ENCODE data around the gene LRRC46. TPM values are rescaled to one million over a fixed set of nuclear protein-coding genes. Genes with fewer than 3 reads are reported as not detected.

Gene LRRC46
- total RNA-seq, 1 experiment from 2014 or later: 0.39 TPM

DNA sequence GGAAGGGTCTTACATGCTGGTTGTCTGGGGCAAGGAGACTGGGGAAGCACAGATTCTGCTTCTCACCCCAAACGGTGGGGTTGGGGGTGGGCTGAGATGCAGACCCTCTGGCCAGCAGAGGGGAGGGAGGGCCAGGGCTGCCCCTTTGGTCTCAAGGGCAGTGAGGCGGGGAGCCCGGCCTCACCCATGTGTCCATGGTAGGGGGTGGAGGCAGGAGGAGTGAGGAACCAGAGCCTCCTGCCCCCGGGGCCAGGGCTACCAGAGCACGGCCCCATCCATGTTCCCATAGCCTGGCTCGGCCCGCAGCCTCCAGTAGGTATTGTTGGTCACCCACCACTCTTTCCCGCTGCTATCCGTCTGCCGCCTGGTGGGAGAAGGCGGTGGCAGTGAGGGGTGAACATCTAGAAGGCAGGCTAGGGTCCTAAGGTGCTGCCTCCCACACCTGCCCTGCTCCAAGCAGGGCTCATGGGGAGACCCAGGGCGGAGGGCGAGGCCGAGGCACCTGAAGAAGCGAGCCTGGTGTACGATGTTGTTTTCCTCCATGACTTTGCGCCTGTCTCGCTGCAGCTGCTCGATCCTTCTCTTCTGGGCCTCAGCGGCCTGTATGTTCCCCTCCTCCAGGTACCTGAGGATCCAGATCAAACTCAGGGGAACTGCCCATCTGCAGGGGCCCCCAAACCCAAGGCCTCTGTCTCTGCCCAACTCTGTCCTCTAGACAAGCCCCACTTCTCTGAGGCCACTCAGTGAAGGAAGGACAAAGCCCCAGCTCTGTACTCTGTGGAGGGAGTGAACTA lies 23.2 kb upstream of the LRRC46 start:
- DNase-seq (ENCODE audit: low spot score) (no peak), ATAC-seq (no peak)
- Mint-ChIP-seq H3K4me3 (no peak overlapping the region), H3K27me3 (ENCODE audit: low read depth) (peaks cover under 1% of the 10 kb centered on the region; the same call in 1 of the 2 replicates), H3K36me3 (no peaks in the 10 kb centered on the region), H3K27ac (no peak overlapping the region), H3K9me3 (no peaks in the 10 kb centered on the region), H3K4me1 (peaks cover 6% of the 10 kb centered on the region)
- POLR2A ChIA-PET: no interaction called here
- CTCF ChIA-PET: no interaction called here
- no peak for TF ChIP-seq SP1 (CRISPR knock-in tag; conservative IDR thresholded peaks at IDR 0.05)
- TF ChIP-seq, protein P1, sequence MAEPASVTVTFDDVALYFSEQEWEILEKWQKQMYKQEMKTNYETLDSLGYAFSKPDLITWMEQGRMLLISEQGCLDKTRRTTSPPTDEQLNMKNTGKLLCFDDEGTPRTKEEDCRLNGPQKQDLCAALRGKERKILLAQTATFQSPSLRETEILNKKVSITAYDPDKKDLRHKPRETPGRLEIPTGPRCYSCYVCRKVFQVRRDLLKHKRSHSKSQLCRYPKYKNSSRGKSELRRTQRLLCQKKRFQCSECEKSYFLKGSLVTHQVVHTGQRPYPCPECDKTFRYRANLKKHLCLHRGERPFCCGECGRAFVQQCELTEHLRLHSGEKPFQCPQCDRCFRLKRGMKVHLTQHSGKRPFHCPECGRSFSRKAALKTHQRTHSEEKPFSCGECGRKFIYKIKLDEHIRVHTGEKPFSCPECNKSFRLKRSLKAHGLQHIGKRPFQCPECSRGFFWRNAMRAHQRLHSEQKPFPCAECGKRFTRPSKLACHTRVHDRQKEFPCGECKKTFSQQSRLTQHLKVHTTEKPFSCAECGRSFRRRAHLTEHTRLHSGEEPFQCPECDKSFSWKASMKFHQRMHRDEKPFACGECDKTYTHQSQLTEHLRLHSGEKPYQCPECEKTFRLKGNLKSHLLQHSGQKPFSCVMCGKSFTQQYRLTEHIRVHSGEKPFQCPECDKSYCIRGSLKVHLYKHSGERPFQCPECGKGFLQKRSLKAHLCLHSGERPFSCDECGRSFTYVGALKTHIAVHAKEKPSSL (CRISPR knock-in tag; conservative IDR thresholded peaks at IDR 0.05): no peak
- TF ChIP-seq, protein P2, sequence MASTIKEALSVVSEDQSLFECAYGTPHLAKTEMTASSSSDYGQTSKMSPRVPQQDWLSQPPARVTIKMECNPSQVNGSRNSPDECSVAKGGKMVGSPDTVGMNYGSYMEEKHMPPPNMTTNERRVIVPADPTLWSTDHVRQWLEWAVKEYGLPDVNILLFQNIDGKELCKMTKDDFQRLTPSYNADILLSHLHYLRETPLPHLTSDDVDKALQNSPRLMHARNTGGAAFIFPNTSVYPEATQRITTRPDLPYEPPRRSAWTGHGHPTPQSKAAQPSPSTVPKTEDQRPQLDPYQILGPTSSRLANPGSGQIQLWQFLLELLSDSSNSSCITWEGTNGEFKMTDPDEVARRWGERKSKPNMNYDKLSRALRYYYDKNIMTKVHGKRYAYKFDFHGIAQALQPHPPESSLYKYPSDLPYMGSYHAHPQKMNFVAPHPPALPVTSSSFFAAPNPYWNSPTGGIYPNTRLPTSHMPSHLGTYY (CRISPR knock-in tag; IDR thresholded peaks at IDR 0.05): no peak
- TF ChIP-seq, protein P3, sequence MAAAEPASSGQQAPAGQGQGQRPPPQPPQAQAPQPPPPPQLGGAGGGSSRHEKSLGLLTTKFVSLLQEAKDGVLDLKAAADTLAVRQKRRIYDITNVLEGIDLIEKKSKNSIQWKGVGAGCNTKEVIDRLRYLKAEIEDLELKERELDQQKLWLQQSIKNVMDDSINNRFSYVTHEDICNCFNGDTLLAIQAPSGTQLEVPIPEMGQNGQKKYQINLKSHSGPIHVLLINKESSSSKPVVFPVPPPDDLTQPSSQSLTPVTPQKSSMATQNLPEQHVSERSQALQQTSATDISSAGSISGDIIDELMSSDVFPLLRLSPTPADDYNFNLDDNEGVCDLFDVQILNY (CRISPR knock-in tag; IDR thresholded peaks at IDR 0.05): no peak
- no peak for TF ChIP-seq MYBL2 (CRISPR knock-in tag; IDR thresholded peaks at IDR 0.05)
- TF ChIP-seq, protein P4, sequence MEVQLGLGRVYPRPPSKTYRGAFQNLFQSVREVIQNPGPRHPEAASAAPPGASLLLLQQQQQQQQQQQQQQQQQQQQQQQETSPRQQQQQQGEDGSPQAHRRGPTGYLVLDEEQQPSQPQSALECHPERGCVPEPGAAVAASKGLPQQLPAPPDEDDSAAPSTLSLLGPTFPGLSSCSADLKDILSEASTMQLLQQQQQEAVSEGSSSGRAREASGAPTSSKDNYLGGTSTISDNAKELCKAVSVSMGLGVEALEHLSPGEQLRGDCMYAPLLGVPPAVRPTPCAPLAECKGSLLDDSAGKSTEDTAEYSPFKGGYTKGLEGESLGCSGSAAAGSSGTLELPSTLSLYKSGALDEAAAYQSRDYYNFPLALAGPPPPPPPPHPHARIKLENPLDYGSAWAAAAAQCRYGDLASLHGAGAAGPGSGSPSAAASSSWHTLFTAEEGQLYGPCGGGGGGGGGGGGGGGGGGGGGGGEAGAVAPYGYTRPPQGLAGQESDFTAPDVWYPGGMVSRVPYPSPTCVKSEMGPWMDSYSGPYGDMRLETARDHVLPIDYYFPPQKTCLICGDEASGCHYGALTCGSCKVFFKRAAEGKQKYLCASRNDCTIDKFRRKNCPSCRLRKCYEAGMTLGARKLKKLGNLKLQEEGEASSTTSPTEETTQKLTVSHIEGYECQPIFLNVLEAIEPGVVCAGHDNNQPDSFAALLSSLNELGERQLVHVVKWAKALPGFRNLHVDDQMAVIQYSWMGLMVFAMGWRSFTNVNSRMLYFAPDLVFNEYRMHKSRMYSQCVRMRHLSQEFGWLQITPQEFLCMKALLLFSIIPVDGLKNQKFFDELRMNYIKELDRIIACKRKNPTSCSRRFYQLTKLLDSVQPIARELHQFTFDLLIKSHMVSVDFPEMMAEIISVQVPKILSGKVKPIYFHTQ (CRISPR knock-in tag; IDR thresholded peaks at IDR 0.05): no peak
- TF ChIP-seq, protein P5, sequence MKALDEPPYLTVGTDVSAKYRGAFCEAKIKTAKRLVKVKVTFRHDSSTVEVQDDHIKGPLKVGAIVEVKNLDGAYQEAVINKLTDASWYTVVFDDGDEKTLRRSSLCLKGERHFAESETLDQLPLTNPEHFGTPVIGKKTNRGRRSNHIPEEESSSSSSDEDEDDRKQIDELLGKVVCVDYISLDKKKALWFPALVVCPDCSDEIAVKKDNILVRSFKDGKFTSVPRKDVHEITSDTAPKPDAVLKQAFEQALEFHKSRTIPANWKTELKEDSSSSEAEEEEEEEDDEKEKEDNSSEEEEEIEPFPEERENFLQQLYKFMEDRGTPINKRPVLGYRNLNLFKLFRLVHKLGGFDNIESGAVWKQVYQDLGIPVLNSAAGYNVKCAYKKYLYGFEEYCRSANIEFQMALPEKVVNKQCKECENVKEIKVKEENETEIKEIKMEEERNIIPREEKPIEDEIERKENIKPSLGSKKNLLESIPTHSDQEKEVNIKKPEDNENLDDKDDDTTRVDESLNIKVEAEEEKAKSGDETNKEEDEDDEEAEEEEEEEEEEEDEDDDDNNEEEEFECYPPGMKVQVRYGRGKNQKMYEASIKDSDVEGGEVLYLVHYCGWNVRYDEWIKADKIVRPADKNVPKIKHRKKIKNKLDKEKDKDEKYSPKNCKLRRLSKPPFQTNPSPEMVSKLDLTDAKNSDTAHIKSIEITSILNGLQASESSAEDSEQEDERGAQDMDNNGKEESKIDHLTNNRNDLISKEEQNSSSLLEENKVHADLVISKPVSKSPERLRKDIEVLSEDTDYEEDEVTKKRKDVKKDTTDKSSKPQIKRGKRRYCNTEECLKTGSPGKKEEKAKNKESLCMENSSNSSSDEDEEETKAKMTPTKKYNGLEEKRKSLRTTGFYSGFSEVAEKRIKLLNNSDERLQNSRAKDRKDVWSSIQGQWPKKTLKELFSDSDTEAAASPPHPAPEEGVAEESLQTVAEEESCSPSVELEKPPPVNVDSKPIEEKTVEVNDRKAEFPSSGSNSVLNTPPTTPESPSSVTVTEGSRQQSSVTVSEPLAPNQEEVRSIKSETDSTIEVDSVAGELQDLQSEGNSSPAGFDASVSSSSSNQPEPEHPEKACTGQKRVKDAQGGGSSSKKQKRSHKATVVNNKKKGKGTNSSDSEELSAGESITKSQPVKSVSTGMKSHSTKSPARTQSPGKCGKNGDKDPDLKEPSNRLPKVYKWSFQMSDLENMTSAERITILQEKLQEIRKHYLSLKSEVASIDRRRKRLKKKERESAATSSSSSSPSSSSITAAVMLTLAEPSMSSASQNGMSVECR (CRISPR knock-in tag; IDR thresholded peaks at IDR 0.05; ENCODE audit: borderline replicate concordance): no peak
- TF ChIP-seq, protein P6, sequence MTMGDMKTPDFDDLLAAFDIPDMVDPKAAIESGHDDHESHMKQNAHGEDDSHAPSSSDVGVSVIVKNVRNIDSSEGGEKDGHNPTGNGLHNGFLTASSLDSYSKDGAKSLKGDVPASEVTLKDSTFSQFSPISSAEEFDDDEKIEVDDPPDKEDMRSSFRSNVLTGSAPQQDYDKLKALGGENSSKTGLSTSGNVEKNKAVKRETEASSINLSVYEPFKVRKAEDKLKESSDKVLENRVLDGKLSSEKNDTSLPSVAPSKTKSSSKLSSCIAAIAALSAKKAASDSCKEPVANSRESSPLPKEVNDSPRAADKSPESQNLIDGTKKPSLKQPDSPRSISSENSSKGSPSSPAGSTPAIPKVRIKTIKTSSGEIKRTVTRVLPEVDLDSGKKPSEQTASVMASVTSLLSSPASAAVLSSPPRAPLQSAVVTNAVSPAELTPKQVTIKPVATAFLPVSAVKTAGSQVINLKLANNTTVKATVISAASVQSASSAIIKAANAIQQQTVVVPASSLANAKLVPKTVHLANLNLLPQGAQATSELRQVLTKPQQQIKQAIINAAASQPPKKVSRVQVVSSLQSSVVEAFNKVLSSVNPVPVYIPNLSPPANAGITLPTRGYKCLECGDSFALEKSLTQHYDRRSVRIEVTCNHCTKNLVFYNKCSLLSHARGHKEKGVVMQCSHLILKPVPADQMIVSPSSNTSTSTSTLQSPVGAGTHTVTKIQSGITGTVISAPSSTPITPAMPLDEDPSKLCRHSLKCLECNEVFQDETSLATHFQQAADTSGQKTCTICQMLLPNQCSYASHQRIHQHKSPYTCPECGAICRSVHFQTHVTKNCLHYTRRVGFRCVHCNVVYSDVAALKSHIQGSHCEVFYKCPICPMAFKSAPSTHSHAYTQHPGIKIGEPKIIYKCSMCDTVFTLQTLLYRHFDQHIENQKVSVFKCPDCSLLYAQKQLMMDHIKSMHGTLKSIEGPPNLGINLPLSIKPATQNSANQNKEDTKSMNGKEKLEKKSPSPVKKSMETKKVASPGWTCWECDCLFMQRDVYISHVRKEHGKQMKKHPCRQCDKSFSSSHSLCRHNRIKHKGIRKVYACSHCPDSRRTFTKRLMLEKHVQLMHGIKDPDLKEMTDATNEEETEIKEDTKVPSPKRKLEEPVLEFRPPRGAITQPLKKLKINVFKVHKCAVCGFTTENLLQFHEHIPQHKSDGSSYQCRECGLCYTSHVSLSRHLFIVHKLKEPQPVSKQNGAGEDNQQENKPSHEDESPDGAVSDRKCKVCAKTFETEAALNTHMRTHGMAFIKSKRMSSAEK (CRISPR knock-in tag; IDR thresholded peaks at IDR 0.05; ENCODE audit: borderline replicate concordance): no peak
- no peak for TF ChIP-seq ZNF416 (CRISPR knock-in tag; IDR thresholded peaks at IDR 0.05)
